PC-9 (cell line): Measurements from ENCODE around the gene FUS.

ENCODE experiments used
- EZH2 ChIP-seq: fragments of 200-600 bp; sonication (generic); IDR thresholded peaks from 2 replicates; pipeline ENCODE4 v1.8.0; 2017; ENCODE audit warnings: antibody characterized with exemption, low read depth
- TF ChIP-seq, protein P1 (sequence below): fragments of 200-600 bp; sonication (generic); conservative IDR thresholded peaks from 2 replicates; pipeline ENCODE4 v1.6.1; 2017; ENCODE audit warnings: mixed run types, antibody characterized with exemption, mild to moderate bottlenecking, moderate library complexity

DNA sequence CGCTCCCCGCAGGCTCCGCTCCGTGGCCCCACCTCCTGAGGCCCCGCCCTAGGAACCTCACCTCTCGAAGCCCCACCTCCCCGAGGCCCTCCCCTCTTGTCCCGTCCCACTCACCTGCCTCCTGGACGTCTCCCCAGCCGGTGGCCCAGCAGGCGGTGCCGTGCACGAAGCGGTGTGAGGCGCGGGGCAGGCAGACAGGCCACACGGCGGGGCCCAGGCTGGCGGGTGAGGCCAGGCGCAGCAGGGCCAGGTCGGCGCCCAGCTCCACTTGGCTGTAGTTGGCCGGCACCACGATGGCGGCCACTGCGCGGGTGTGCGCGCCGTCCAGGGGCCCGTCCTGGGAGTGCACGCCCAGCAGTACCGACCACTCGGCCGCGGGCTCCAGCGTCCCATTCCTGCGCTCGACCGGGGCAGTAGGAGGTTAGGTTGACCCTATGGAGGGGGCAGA is 31.6 kb upstream of the FUS start:
- TF ChIP-seq, protein P1, sequence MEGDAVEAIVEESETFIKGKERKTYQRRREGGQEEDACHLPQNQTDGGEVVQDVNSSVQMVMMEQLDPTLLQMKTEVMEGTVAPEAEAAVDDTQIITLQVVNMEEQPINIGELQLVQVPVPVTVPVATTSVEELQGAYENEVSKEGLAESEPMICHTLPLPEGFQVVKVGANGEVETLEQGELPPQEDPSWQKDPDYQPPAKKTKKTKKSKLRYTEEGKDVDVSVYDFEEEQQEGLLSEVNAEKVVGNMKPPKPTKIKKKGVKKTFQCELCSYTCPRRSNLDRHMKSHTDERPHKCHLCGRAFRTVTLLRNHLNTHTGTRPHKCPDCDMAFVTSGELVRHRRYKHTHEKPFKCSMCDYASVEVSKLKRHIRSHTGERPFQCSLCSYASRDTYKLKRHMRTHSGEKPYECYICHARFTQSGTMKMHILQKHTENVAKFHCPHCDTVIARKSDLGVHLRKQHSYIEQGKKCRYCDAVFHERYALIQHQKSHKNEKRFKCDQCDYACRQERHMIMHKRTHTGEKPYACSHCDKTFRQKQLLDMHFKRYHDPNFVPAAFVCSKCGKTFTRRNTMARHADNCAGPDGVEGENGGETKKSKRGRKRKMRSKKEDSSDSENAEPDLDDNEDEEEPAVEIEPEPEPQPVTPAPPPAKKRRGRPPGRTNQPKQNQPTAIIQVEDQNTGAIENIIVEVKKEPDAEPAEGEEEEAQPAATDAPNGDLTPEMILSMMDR, result no peak
- TF ChIP-seq EZH2, result no peak
